Small intestine (tissue), 7 donors: ENCODE results near the gene ENTPD2. TPM values are rescaled to one million over a fixed set of nuclear protein-coding genes. Genes with fewer than 3 reads are reported as not detected.
A peak's percentile ranks its signal among the peaks of the same experiment; 100 is the strongest.

ENCODE experiments used
- DNase-seq, 2 donors: peaks; one replicate each; pipeline versions ENCODE4 v3.0.0 to v3.0.0-alpha.2; 2013
- FAIRE-seq: peaks from 2 replicates; lab custom pipeline; 2012; peaks lifted over from hg19 to GRCh38; lab: Jason Lieb, UNC
- H3K27ac ChIP-seq, 3 donors: one replicate each; pipeline ENCODE4 v1.5.1; 2013; ENCODE audit warnings: low read length in 2 of 3, mild to moderate bottlenecking in 2 of 3, control low read depth in 1 of 3, inconsistent platforms in 1 of 3, low read depth in 1 of 3, moderate library complexity in 1 of 3
- H3K27me3 ChIP-seq, 3 donors: one replicate each; pipeline ENCODE4 v1.6.1; 2013; ENCODE audit warnings: low read length in 3 of 3, inconsistent platforms in 1 of 3; ENCODE audit not compliant: control insufficient read depth in 3 of 3, insufficient read depth in 3 of 3
- H3K36me3 ChIP-seq, 3 donors: one replicate each; pipeline ENCODE4 v1.6.1; 2013; ENCODE audit warnings: low read length in 3 of 3, inconsistent platforms in 1 of 3, low read depth in 1 of 3, mild to moderate bottlenecking in 1 of 3, moderate library complexity in 1 of 3; ENCODE audit not compliant: control insufficient read depth in 3 of 3, insufficient read depth in 2 of 3
- H3K4me1 ChIP-seq, 3 donors: one replicate each; pipeline ENCODE4 v1.6.1; 2013; ENCODE audit warnings: low read length in 2 of 3, inconsistent platforms in 1 of 3, low read depth in 1 of 3, mild to moderate bottlenecking in 1 of 3, moderate library complexity in 1 of 3; ENCODE audit not compliant: control insufficient read depth in 3 of 3, insufficient read depth in 2 of 3
- H3K4me3 ChIP-seq, 3 donors: one replicate each; pipeline ENCODE4 v1.5.1; 2013; ENCODE audit warnings: low read length in 3 of 3, control low read depth in 1 of 3, inconsistent platforms in 1 of 3, low read depth in 1 of 3, mild to moderate bottlenecking in 1 of 3, moderate library complexity in 1 of 3
- H3K9me3 ChIP-seq, 2 donors: one replicate each; pipeline ENCODE4 v1.6.1; 2013; ENCODE audit warnings: low read depth in 1 of 2, low read length in 1 of 2; ENCODE audit not compliant: control insufficient read depth in 2 of 2, insufficient read depth in 1 of 2
- WGBS, 3 donors: extraction: QIAGEN DNeasy Blood & Tissue Kit; methylation state at CpG; one replicate each; pipeline ENCODE4 v1.1.7; 2013; 5-methylcytosine and 5-hydroxymethylcytosine counted together
- polyA plus RNA-seq, 4 donors: library from polyadenylated mRNA; stranded (reverse) in 3 of 4; unstranded in 1 of 4; fragments of 200-250 nt in 3 of 4; fragments of 120-200 nt in 1 of 4; gene quantifications; one replicate each; pipeline versions ENCODE4 v1.2.1 to v1.2.3, GENCODE V29; 2013
- donor health status: healthy with polysubstance abuse.
- donor health status: control.
- donor health status: control.
- donor health status: Bipolar disorder and iron deficiency.
- donor health status: healthy.

Gene ENTPD2
- polyA plus RNA-seq, 4 donors = 5.5 to 16.5 (median 8.3) TPM

GRCh38 chr9:137039611-137040366, 14.1 kb downstream of the ENTPD2 start:
- peaks cover 0 to 13% (median 0%) of the 10 kb centered on the region in 3 donors for H3K27me3 ChIP-seq
- H3K27ac ChIP-seq = no peak overlapping the region
- WGBS, 3 donors = 86 to 90% (median 88%) methylated on average over 27 to 32 of the region's 32 CpGs
- DNase-seq (no peak), FAIRE-seq (no peak)
- H3K4me1 ChIP-seq = peaks cover 0 to 20% (median 0%) of the 10 kb centered on the region in 3 donors
- H3K4me3 ChIP-seq = no peak overlapping the region
- peaks cover 0 to 22% (median 0%) of the 10 kb centered on the region in 3 donors for H3K36me3 ChIP-seq
- H3K9me3 ChIP-seq = no peaks in the 10 kb centered on the region

- Histone ChIP-seq H3K9me3 (no peaks in the 10 kb centered on the region), H3K4me3 (no peak overlapping the region), H3K27me3 (peaks cover 0 to 5% (median 0%) of the 10 kb centered on the region in 3 donors), H3K4me1 (peaks cover 0 to 17% (median 0%) of the 10 kb centered on the region in 3 donors), H3K27ac (no peak overlapping the region), H3K36me3 (peaks cover 0 to 22% (median 0%) of the 10 kb centered on the region in 3 donors)
- 79 to 94% (median 87%) methylated on average over 9 of the region's 9 CpGs for WGBS, 3 donors
- FAIRE-seq (no peak), DNase-seq (no peak)
Measured at GRCh38 chr9:137038916-137039315, 14.9 kb downstream of the ENTPD2 start.

GRCh38 chr9:137037483-137037882, 16.4 kb downstream of the ENTPD2 start:
- Histone ChIP-seq H3K4me3 (no peak overlapping the region), H3K4me1 (peaks cover 0 to 14% (median 0%) of the 10 kb centered on the region in 3 donors), H3K36me3 (peaks cover 0 to 22% (median 0%) of the 10 kb centered on the region in 3 donors), H3K27ac (no peak overlapping the region), H3K27me3 (no peaks in the 10 kb centered on the region), H3K9me3 (no peaks in the 10 kb centered on the region)
- 69 to 80% (median 79%) methylated on average over 10 of the region's 10 CpGs for WGBS, 3 donors
- FAIRE-seq = no peak
- DNase-seq = no peak

GRCh38 chr9:137037035-137037434, 16.8 kb downstream of the ENTPD2 start:
- Histone ChIP-seq H3K27ac (no peak overlapping the region), H3K27me3 (no peaks in the 10 kb centered on the region), H3K4me3 (no peak overlapping the region), H3K36me3 (peaks cover 0 to 22% (median 0%) of the 10 kb centered on the region in 3 donors), H3K4me1 (peaks cover 0 to 18% (median 0%) of the 10 kb centered on the region in 3 donors), H3K9me3 (no peaks in the 10 kb centered on the region)
- no peak for DNase-seq
- FAIRE-seq = no peak
- WGBS, 3 donors = 37 to 72% (median 56%) methylated on average over 13 of the region's 13 CpGs

- Histone ChIP-seq H3K27me3 (no peaks in the 10 kb centered on the region), H3K9me3 (no peaks in the 10 kb centered on the region), H3K27ac (no peak overlapping the region), H3K4me1 (peaks cover 0 to 29% (median 0%) of the 10 kb centered on the region in 3 donors), H3K4me3 (no peak overlapping the region), H3K36me3 (peaks cover 0 to 22% (median 0%) of the 10 kb centered on the region in 3 donors)
- WGBS, 3 donors = 78 to 82% (median 78%) methylated on average over 8 of the region's 8 CpGs
- FAIRE-seq (no peak), DNase-seq (no peak)
Measured at GRCh38 chr9:137035937-137036336, 17.9 kb downstream of the ENTPD2 start.

- FAIRE-seq = no peak
- no peak overlapping the region for H3K27ac ChIP-seq
- WGBS, 3 donors = 28 to 31% (median 30%) methylated on average over 9 of the region's 9 CpGs
- H3K4me1 ChIP-seq = peaks cover 0 to 34% (median 0%) of the 10 kb centered on the region in 3 donors
- DNase-seq = no peak
- H3K4me3 ChIP-seq = no peak overlapping the region
- no peaks in the 10 kb centered on the region for H3K9me3 ChIP-seq
- H3K36me3 ChIP-seq = peaks cover 0 to 18% (median 0%) of the 10 kb centered on the region in 3 donors
- H3K27me3 ChIP-seq = no peaks in the 10 kb centered on the region
Measured at GRCh38 chr9:137035507-137035834, 18.4 kb downstream of the ENTPD2 start.

- peaks cover 0 to 15% (median 0%) of the 10 kb centered on the region in 3 donors for H3K36me3 ChIP-seq
- H3K4me1 ChIP-seq = peaks cover 0 to 39% (median 0%) of the 10 kb centered on the region in 3 donors
- WGBS, 3 donors = 6 to 18% (median 8%) methylated on average over 22 to 24 of the region's 24 CpGs
- no peak overlapping the region for H3K27ac ChIP-seq
- peak; percentile 81 to 91 for DNase-seq
- no peak overlapping the region for H3K4me3 ChIP-seq
- no peaks in the 10 kb centered on the region for H3K27me3 ChIP-seq
- H3K9me3 ChIP-seq = no peaks in the 10 kb centered on the region
- no peak for FAIRE-seq
Measured at GRCh38 chr9:137034709-137035506, 19.0 kb downstream of the ENTPD2 start.

- peaks cover 0 to 2% (median 0%) of the 10 kb centered on the region in 3 donors for H3K27me3 ChIP-seq
- H3K9me3 ChIP-seq = no peaks in the 10 kb centered on the region
- DNase-seq = no peak
- peaks cover 0 to 8% (median 0%) of the 10 kb centered on the region in 3 donors for H3K36me3 ChIP-seq
- H3K4me1 ChIP-seq = peaks cover 0 to 45% (median 0%) of the 10 kb centered on the region in 3 donors
- H3K4me3 ChIP-seq = no peak overlapping the region
- WGBS, 3 donors = 19 to 36% (median 34%) methylated on average over 13 to 15 of the region's 15 CpGs
- H3K27ac ChIP-seq = no peak overlapping the region
- no peak for FAIRE-seq
Measured at GRCh38 chr9:137034039-137034708, 19.7 kb downstream of the ENTPD2 start.
